ENCODE results near the gene ACTL7A. TPM values are rescaled to one million over a fixed set of nuclear protein-coding genes. Genes with fewer than 3 reads are reported as not detected.
"Not testable (repeated sequence)": the region's sequence is repeated elsewhere in the genome, so short reads cannot be mapped to it uniquely, and the experiment has no call there.

Gene ACTL7A
- total RNA-seq, 4 donors from 2014 or later = 0.67 TPM; not detected in 3

DNA sequence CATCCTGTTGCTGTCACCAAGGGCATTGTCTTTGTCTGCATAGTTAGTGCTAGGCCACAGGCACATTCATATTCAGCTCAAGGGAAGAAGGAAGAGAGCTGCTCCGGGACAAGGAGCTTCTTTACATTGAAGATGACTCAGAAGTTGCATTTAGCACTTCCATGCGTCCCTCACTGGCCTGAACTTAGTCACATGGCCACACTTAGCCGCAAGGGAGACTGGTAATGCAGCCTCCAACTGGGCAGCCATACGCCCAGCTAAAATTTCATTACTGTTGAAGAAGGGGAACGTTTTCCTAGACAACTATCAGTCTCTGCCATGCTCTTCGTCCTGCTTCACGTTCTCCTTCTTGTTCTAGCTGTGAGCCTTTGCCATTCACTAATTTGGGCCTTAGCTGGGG lies 26.2 kb upstream of the ACTL7A start:
- 78 to 87% methylated on average over 7 of the region's 7 CpGs for WGBS, 2 donors
- intact Hi-C loops (cut with DNase I) = no loop called here
- TF ChIP-seq CTCF (IDR thresholded peaks at IDR 0.05) (no peak), POLR2A (IDR thresholded peaks at IDR 0.05) (no peak)

DNA sequence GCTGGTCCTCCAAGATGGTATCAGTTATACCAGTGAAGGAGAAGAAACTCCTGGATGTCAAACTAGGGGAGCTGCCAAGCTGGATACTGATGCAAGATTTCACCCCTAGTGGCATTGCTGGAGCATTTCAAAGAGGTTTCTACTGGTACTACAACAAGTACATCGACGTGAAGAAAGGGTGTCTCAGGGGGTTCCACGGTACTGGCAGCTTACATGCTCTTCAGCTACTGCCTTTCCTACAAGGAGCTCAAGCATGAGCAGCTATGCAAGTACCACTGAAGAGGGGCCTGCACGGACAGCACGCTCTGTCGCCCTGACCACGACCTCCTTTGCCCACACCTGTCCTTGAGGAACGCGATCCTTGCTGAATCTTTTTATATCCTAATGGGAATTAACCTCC lies 25.7 kb upstream of the ACTL7A start:
- Histone ChIP-seq H3K9me3 (no peaks in the 10 kb centered on the region), H3K36me3 (no peaks in the 10 kb centered on the region), H3K27me3 (no peaks in the 10 kb centered on the region), H3K4me1 (peaks cover 8 to 10% of the 10 kb centered on the region in 2 donors), H3K4me3 (replicated peaks in 1 of 3) (no peak overlapping the region), H3K27ac (no peak overlapping the region)
- DNase-seq = peak; percentile 51 to 73
- intact Hi-C loops (cut with DNase I) = no loop called here
- 43 to 54% methylated on average over 6 to 9 of the region's 9 CpGs for WGBS, 2 donors
- TF ChIP-seq POLR2A (IDR thresholded peaks at IDR 0.05) = no peak
- peak in 5 of 6 experiments; percentile 10 to 28 (median 16) for TF ChIP-seq CTCF (IDR thresholded peaks at IDR 0.05)

More for the DNA sequence above, 26.2 kb upstream of the ACTL7A start:
- no peak for DNase-seq
- peaks cover 8 to 10% of the 10 kb centered on the region in 2 donors for H3K4me1 ChIP-seq
- H3K36me3 ChIP-seq = no peaks in the 10 kb centered on the region
- no peaks in the 10 kb centered on the region for H3K9me3 ChIP-seq
- no peaks in the 10 kb centered on the region for H3K27me3 ChIP-seq
- H3K27ac ChIP-seq = no peak overlapping the region
- H3K4me3 ChIP-seq (replicated peaks in 1 of 3) = no peak overlapping the region

- H3K27me3 ChIP-seq = no peaks in the 10 kb centered on the region
- H3K9me3 ChIP-seq = no peaks in the 10 kb centered on the region
- intact Hi-C loops (cut with DNase I) = no loop called here
- no peak overlapping the region for H3K27ac ChIP-seq
- H3K4me1 ChIP-seq = peaks cover 8 to 10% of the 10 kb centered on the region in 2 donors
- H3K36me3 ChIP-seq = no peaks in the 10 kb centered on the region
- peak; percentile 49 to 57 for DNase-seq
- WGBS, 2 donors = 42 to 46% methylated on average over 5 of the region's 5 CpGs
- H3K4me3 ChIP-seq (replicated peaks in 1 of 3) = no peak overlapping the region
- TF ChIP-seq CTCF (IDR thresholded peaks at IDR 0.05) = no peak
These were observed 25.3 kb upstream of the ACTL7A start for GRCh38 chr9:108836781-108837180.

DNA sequence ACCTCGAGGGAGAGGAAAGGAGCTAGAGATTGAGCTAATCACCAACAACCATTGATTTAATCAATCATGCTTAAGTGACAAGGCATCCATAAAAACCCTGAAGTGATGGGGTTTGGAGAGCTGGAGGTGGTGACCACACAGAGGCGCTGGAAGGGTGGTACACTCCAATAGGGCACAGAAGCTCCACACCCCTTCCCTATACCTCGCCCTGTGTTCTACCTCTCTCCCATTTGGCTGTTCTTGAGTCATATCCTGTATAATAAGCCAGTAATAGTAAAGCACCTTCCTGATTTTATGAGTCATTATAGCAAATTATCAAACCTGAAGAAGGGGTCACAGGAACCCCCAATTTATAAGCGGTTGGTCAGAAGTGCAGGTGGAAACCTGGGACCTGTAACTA lies 24.5 kb upstream of the ACTL7A start:
- no peak overlapping the region for H3K4me3 ChIP-seq (replicated peaks in 1 of 3)
- no peaks in the 10 kb centered on the region for H3K27me3 ChIP-seq
- intact Hi-C loops (cut with DNase I) = no loop called here
- no peaks in the 10 kb centered on the region for H3K36me3 ChIP-seq
- 83 to 91% methylated on average over 4 of the region's 4 CpGs for WGBS, 2 donors
- H3K9me3 ChIP-seq = no peaks in the 10 kb centered on the region
- H3K27ac ChIP-seq = no peak overlapping the region
- DNase-seq = no peak
- peaks cover 8 to 10% of the 10 kb centered on the region in 2 donors for H3K4me1 ChIP-seq
- no peak for TF ChIP-seq CTCF (IDR thresholded peaks at IDR 0.05)
- TF ChIP-seq POLR2A (IDR thresholded peaks at IDR 0.05) = no peak

GRCh38 chr9:108838017-108838416 lies 24.0 kb upstream of the ACTL7A start:
- intact Hi-C loops (cut with DNase I) = no loop called here
- no peak for DNase-seq
- Histone ChIP-seq H3K36me3 (no peaks in the 10 kb centered on the region), H3K9me3 (no peaks in the 10 kb centered on the region), H3K4me1 (peaks cover 8 to 10% of the 10 kb centered on the region in 2 donors), H3K4me3 (replicated peaks in 1 of 3) (no peak overlapping the region), H3K27ac (no peak overlapping the region), H3K27me3 (no peaks in the 10 kb centered on the region)
- WGBS, 2 donors = 92 to 93% methylated on average over 6 of the region's 6 CpGs
- no peak for TF ChIP-seq POLR2A (IDR thresholded peaks at IDR 0.05)
- TF ChIP-seq CTCF (IDR thresholded peaks at IDR 0.05) = no peak

DNA sequence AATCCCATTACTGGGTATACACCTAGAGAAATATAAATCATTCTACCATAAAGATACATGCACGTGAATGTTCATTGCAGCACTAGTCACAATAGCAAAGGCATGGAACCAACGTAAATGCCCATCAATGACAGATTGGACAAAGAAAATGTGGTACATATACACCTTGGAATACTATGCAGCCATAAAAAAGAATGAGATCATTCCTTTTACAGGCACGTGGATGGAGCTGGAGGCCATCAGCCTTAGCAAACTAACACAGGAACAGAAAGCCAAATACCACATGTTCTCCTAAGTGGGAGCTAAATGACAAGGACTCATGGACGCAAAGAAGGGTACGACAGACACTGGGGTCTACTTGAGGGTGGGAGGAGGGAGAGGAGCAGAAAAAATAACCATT lies 22.5 kb upstream of the ACTL7A start:
- H3K36me3 ChIP-seq; H3K9me3 ChIP-seq; H3K4me3 ChIP-seq (replicated peaks in 1 of 3); DNase-seq; H3K27me3 ChIP-seq; H3K27ac ChIP-seq; intact Hi-C loops (cut with DNase I): not testable (repeated sequence)
- peaks cover 8 to 10% of the 10 kb centered on the region in 2 donors for H3K4me1 ChIP-seq
- WGBS, 2 donors = 93 to 95% methylated on average over 5 of the region's 5 CpGs

Measured in thyroid gland (tissue), 4 donors.